ENCODE data around the gene DDX10. TPM values are rescaled to one million over a fixed set of nuclear protein-coding genes. Genes with fewer than 3 reads are reported as not detected.

Gene DDX10
- total and polyA plus RNA-seq, 9 of the 15 experiments (the other 6 are each of a cell fraction or from before 2014, with no cell fraction given) = 33.9 to 94.6 (median 50.7) TPM

DNA sequence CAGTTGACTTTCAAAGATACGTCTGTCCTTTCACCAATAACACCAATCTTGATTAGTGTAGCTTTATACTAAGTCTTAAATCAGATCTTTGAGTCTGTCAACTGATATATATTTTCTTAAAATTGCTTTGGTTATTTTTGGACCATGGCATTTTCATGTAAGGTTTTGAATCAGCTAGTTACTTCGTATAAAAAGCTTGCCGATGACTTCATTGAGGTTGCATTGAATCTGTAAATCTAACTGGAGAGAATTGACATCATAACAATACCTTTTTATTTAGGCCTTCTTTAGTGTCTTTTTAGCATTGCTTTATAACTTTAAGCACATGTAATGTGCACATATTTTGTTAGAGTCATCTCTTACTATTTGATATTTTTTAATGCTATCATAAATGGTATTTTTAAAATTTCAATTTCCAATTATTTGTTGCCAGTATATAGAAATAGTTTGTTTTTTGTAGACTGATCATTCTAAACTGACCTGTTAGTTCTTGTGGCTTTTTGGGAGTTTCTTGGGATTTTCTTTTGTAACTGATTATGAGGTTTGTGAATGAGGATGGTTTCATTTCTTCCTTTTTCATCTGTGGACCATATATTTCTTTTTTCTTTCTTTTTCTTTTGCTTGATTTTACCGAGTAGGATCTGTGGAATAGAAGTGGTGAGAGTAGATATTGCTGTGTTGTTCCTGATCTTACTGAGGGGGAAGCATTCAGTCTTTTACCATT is 61.4 kb downstream of the DDX10 start:
- BruUV-seq (replicated peaks) = no TSS peak
- no peaks in the 10 kb centered on the region for H4K20me1 ChIP-seq (replicated peaks; ENCODE audit: control insufficient read depth, insufficient read depth, low read length)
- H3K27me3 ChIP-seq (ENCODE audit: control insufficient read depth in 2 of 2, insufficient read depth in 2 of 2, low read length in 2 of 2) = no peaks in the 10 kb centered on the region
- DNase-seq (ENCODE audit: extremely low read depth in 1 of 4, low spot score in 3 of 4) (no peak), ATAC-seq (no peak), FAIRE-seq (no peak)
- H3K9ac ChIP-seq (ENCODE audit: insufficient read depth in 1 of 2, low read depth in 2 of 2, low read length in 2 of 2) = no peak overlapping the region
- ChIA-PET POLR2A (no interaction called here), CTCF (ENCODE audit: low intra/inter-chr PET ratio) (no interaction called here)
- 78% methylated on average over 4 of the region's 4 CpGs for WGBS (ENCODE audit: insufficient coverage, low coverage, missing lambda C conversion rate)
- intact Hi-C loops (cut with micrococcal nuclease) (no loop called here), in situ Hi-C loops (cut with MboI) (no loop called here)
- H3K9me3 ChIP-seq (replicated peaks; ENCODE audit: control insufficient read depth, insufficient read depth, low read depth, low read length) = no peaks in the 10 kb centered on the region
- no peak overlapping the region for H3K27ac ChIP-seq (ENCODE audit: extremely low read depth, low read depth, low read length)
- no peak overlapping the region for H3K4me3 ChIP-seq
- H2AFZ ChIP-seq (ENCODE audit: low read depth, low read length) = no peak overlapping the region
- TF ChIP-seq, protein P1, sequence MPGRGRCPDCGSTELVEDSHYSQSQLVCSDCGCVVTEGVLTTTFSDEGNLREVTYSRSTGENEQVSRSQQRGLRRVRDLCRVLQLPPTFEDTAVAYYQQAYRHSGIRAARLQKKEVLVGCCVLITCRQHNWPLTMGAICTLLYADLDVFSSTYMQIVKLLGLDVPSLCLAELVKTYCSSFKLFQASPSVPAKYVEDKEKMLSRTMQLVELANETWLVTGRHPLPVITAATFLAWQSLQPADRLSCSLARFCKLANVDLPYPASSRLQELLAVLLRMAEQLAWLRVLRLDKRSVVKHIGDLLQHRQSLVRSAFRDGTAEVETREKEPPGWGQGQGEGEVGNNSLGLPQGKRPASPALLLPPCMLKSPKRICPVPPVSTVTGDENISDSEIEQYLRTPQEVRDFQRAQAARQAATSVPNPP (IDR thresholded peaks at IDR 0.05; ENCODE audit: borderline replicate concordance, insufficient read depth, insufficient read length) = no peak
- TF ChIP-seq MTF1 (CRISPR knock-in tag; IDR thresholded peaks at IDR 0.05; ENCODE audit: borderline replicate concordance) (no peak), GATAD2B (IDR thresholded peaks at IDR 0.05; ENCODE audit: borderline replicate concordance) (no peak), ZC3H11A (IDR thresholded peaks at IDR 0.05; ENCODE audit: low read depth, low read length) (no peak), ZNF584 (CRISPR knock-in tag; IDR thresholded peaks at IDR 0.05; ENCODE audit: low read depth) (no peak), ZNF586 (CRISPR knock-in tag; conservative IDR thresholded peaks at IDR 0.05) (no peak), ZNF24 (IDR thresholded peaks at IDR 0.05) (no peak), ZNF444 (CRISPR knock-in tag; IDR thresholded peaks at IDR 0.05) (no peak)
- H3K36me3 ChIP-seq (ENCODE audit: control insufficient read depth, insufficient read depth, low read length) = peaks cover 47% of the 10 kb centered on the region
- H3K9me1 ChIP-seq (ENCODE audit: control insufficient read depth, insufficient read depth, low read length) = no peaks in the 10 kb centered on the region
- no peak overlapping the region for H3K4me2 ChIP-seq (ENCODE audit: insufficient read depth, low read length)
- H3K4me1 ChIP-seq (replicated peaks in 1 of 2; ENCODE audit: control insufficient read depth in 2 of 2, insufficient read depth in 2 of 2, low read length in 2 of 2) = no peaks in the 10 kb centered on the region
- H3K79me2 ChIP-seq (ENCODE audit: control insufficient read depth, insufficient read depth, low read length) = peaks cover 48% of the 10 kb centered on the region
